HepG2 (cell line): ENCODE results near the gene DNASE1L2. TPM values are rescaled to one million over a fixed set of nuclear protein-coding genes. Genes with fewer than 3 reads are reported as not detected.

ENCODE experiments used
- ARNT ChIP-seq: fragments of 450-650 bp; IDR thresholded peaks from 2 replicates; pipeline ENCODE4 v1.6.1; 2017
- FIP1L1 ChIP-seq: fragments of 200-400 bp; formaldehyde crosslinking; IDR thresholded peaks from 2 replicates; pipeline ENCODE4 v1.6.1; 2018; ENCODE audit warnings: low read depth, mild to moderate bottlenecking, low read length, moderate library complexity, borderline replicate concordance; ENCODE audit not compliant: insufficient read depth
- FOXC1 ChIP-seq: sonication (generic); formaldehyde crosslinking; IDR thresholded peaks from 2 replicates; pipeline ENCODE4 v1.8.0; 2022; ENCODE audit warnings: mild to moderate bottlenecking, missing genetic modification reagents, borderline replicate concordance
- JDP2 ChIP-seq: sonication (generic); formaldehyde crosslinking; IDR thresholded peaks from 2 replicates; pipeline ENCODE4 v1.8.1; 2022; ENCODE audit warnings: missing genetic modification reagents, borderline replicate concordance
- KLF9 ChIP-seq: IDR thresholded peaks from 2 replicates; pipeline ENCODE4 v1.6.1; 2016; ENCODE audit warnings: low read depth
- MBD4 ChIP-seq: IDR thresholded peaks from 2 replicates; pipeline ENCODE4 v1.6.1; 2012; ENCODE audit warnings: low read length, inconsistent platforms, borderline replicate concordance
- MIER3 ChIP-seq: IDR thresholded peaks from 2 replicates; pipeline ENCODE4 v1.6.1; 2016; ENCODE audit warnings: missing compliant biosample characterization, borderline replicate concordance
- NCOA5 ChIP-seq: sonication (generic); formaldehyde crosslinking; IDR thresholded peaks from 2 replicates; pipeline ENCODE4 v1.4.0; 2020; ENCODE audit warnings: missing genetic modification reagents
- NFKB2 ChIP-seq: sonication (generic); formaldehyde crosslinking; IDR thresholded peaks from 2 replicates; pipeline ENCODE4 v1.4.0; 2020; ENCODE audit warnings: missing genetic modification reagents, borderline replicate concordance
- RAD51 ChIP-seq: fragments of 450-650 bp; IDR thresholded peaks from 2 replicates; pipeline ENCODE4 v1.6.1; 2016; ENCODE audit warnings: borderline replicate concordance
- SIX4 ChIP-seq: sonication (generic); formaldehyde crosslinking; IDR thresholded peaks from 2 replicates; pipeline ENCODE4 v1.4.0; 2020; ENCODE audit warnings: missing genetic modification reagents
- SMAD1 ChIP-seq: sonication (generic); formaldehyde crosslinking; IDR thresholded peaks from 2 replicates; pipeline ENCODE4 v1.4.0; 2020; ENCODE audit warnings: missing genetic modification reagents, low read depth, mild to moderate bottlenecking, borderline replicate concordance
- ZEB1 ChIP-seq: IDR thresholded peaks from 2 replicates; pipeline ENCODE4 v1.6.1; 2012; ENCODE audit warnings: mild to moderate bottlenecking, low read depth, inconsistent platforms; ENCODE audit not compliant: insufficient replicate concordance
- ZNF10 ChIP-seq: sonication (generic); formaldehyde crosslinking; IDR thresholded peaks from 2 replicates; pipeline ENCODE4 v1.4.0; 2020; ENCODE audit warnings: mild to moderate bottlenecking, low read depth, missing genetic modification reagents, borderline replicate concordance
- ZNF24 ChIP-seq: fragments of 450-650 bp; IDR thresholded peaks from 2 replicates; pipeline ENCODE4 v1.6.1; 2017; ENCODE audit warnings: antibody characterized with exemption, mild to moderate bottlenecking
- ZNF362 ChIP-seq: sonication (generic); formaldehyde crosslinking; IDR thresholded peaks from 2 replicates; pipeline ENCODE4 v1.4.0; 2020; ENCODE audit warnings: missing genetic modification reagents, mild to moderate bottlenecking, borderline replicate concordance
- ZNF83 ChIP-seq: sonication (generic); formaldehyde crosslinking; IDR thresholded peaks from 2 replicates; pipeline ENCODE4 v1.4.0; 2020; ENCODE audit warnings: missing genetic modification reagents, mild to moderate bottlenecking, borderline replicate concordance
- polyA plus RNA-seq, 8 experiments: library from polyadenylated mRNA; depleted of rRNA in 3 of 8; stranded (reverse) in 7 of 8; unstranded in 1 of 8; fragments of >200 nt; fragmentation: Illumina TruSeq in 4 of 8; extraction: Trizol in 4 of 8; gene quantifications; 2 replicates each; pipeline versions ENCODE4 v1.2.1 to v1.2.3, GENCODE V29; 2011 to 2016; ENCODE audit warnings: low read depth in 4 of 8, missing spikeins in 1 of 8, mixed read lengths in 1 of 8; ENCODE audit not compliant: insufficient read depth in 1 of 8
- total RNA-seq, 5 experiments: library from RNA; depleted of rRNA; stranded (reverse); fragments of >200 nt; fragmentation: Illumina TruSeq; extraction: Trizol; gene quantifications; 2 replicates each; pipeline ENCODE4 v1.2.3, GENCODE V29; 2016; ENCODE audit warnings: low read depth in 1 of 5
- TF ChIP-seq, protein P1 (sequence below): sonication (generic); formaldehyde crosslinking; IDR thresholded peaks from 2 replicates; pipeline ENCODE4 v1.5.0; 2020; ENCODE audit warnings: mild to moderate bottlenecking, missing genetic modification reagents, borderline replicate concordance
- TF ChIP-seq, protein P2 (sequence below): sonication (generic); formaldehyde crosslinking; IDR thresholded peaks from 2 replicates; pipeline ENCODE4 v1.4.0; 2020; ENCODE audit warnings: missing genetic modification reagents

DNASE1L2 gene
- total and polyA plus RNA-seq, 2 of the 13 experiments (the other 11 are each of a cell fraction or from before 2014, with no cell fraction given) = 0.44 to 0.50 TPM

- TF ChIP-seq, protein P1, sequence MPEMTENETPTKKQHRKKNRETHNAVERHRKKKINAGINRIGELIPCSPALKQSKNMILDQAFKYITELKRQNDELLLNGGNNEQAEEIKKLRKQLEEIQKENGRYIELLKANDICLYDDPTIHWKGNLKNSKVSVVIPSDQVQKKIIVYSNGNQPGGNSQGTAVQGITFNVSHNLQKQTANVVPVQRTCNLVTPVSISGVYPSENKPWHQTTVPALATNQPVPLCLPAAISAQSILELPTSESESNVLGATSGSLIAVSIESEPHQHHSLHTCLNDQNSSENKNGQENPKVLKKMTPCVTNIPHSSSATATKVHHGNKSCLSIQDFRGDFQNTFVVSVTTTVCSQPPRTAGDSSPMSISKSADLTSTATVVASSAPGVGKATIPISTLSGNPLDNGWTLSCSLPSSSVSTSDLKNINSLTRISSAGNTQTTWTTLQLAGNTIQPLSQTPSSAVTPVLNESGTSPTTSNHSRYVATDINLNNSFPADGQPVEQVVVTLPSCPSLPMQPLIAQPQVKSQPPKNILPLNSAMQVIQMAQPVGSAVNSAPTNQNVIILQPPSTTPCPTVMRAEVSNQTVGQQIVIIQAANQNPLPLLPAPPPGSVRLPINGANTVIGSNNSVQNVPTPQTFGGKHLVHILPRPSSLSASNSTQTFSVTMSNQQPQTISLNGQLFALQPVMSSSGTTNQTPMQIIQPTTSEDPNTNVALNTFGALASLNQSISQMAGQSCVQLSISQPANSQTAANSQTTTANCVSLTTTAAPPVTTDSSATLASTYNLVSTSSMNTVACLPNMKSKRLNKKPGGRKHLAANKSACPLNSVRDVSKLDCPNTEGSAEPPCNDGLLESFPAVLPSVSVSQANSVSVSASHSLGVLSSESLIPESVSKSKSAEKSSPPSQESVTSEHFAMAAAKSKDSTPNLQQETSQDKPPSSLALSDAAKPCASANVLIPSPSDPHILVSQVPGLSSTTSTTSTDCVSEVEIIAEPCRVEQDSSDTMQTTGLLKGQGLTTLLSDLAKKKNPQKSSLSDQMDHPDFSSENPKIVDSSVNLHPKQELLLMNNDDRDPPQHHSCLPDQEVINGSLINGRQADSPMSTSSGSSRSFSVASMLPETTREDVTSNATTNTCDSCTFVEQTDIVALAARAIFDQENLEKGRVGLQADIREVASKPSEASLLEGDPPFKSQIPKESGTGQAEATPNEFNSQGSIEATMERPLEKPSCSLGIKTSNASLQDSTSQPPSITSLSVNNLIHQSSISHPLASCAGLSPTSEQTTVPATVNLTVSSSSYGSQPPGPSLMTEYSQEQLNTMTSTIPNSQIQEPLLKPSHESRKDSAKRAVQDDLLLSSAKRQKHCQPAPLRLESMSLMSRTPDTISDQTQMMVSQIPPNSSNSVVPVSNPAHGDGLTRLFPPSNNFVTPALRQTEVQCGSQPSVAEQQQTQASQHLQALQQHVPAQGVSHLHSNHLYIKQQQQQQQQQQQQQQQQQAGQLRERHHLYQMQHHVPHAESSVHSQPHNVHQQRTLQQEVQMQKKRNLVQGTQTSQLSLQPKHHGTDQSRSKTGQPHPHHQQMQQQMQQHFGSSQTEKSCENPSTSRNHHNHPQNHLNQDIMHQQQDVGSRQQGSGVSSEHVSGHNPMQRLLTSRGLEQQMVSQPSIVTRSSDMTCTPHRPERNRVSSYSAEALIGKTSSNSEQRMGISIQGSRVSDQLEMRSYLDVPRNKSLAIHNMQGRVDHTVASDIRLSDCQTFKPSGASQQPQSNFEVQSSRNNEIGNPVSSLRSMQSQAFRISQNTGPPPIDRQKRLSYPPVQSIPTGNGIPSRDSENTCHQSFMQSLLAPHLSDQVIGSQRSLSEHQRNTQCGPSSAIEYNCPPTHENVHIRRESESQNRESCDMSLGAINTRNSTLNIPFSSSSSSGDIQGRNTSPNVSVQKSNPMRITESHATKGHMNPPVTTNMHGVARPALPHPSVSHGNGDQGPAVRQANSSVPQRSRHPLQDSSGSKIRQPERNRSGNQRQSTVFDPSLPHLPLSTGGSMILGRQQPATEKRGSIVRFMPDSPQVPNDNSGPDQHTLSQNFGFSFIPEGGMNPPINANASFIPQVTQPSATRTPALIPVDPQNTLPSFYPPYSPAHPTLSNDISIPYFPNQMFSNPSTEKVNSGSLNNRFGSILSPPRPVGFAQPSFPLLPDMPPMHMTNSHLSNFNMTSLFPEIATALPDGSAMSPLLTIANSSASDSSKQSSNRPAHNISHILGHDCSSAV (CRISPR knock-in tag) = no peak
- TF ChIP-seq NFKB2 (no peak; the same call in 1 of the 2 replicates), MBD4 (no peak), MIER3 (CRISPR knock-in tag) (no peak), SMAD1 (CRISPR knock-in tag) (no peak), SIX4 (no peak), RAD51 (no peak), ARNT (no peak), KLF9 (CRISPR knock-in tag) (no peak), NCOA5 (no peak), ZEB1 (no peak), ZNF83 (CRISPR knock-in tag) (no peak), ZNF362 (no peak), FIP1L1 (no peak), ZNF24 (no peak), ZNF10 (CRISPR knock-in tag) (no peak), JDP2 (CRISPR knock-in tag) (no peak), FOXC1 (CRISPR knock-in tag) (no peak; the same call in 1 of the 2 replicates)
- TF ChIP-seq, protein P2, sequence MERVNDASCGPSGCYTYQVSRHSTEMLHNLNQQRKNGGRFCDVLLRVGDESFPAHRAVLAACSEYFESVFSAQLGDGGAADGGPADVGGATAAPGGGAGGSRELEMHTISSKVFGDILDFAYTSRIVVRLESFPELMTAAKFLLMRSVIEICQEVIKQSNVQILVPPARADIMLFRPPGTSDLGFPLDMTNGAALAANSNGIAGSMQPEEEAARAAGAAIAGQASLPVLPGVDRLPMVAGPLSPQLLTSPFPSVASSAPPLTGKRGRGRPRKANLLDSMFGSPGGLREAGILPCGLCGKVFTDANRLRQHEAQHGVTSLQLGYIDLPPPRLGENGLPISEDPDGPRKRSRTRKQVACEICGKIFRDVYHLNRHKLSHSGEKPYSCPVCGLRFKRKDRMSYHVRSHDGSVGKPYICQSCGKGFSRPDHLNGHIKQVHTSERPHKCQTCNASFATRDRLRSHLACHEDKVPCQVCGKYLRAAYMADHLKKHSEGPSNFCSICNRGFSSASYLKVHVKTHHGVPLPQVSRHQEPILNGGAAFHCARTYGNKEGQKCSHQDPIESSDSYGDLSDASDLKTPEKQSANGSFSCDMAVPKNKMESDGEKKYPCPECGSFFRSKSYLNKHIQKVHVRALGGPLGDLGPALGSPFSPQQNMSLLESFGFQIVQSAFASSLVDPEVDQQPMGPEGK = no peak
Measured at GRCh38 chr16:2190002-2190658, 46.1 kb upstream of the DNASE1L2 start (continued).
